GM23338 (cell line): Measurements from ENCODE around the gene CEP170B. TPM values are rescaled to one million over a fixed set of nuclear protein-coding genes. Genes with fewer than 3 reads are reported as not detected.

Experiments used
- ATAC-seq: fragments of 200-7000 bp; cut with Tn5 transposase; 3 replicates; pipeline ENCODE4 v1.9.1; 2020
- DNase-seq: peaks from one replicate; pipeline ENCODE4 v3.0.0-alpha.2; 2015; ENCODE audit warnings: low spot score
- H2AFZ ChIP-seq: fragments of 200-600 bp; sonication (generic); 2 replicates; pipeline ENCODE4 v1.8.0; 2016; ENCODE audit warnings: antibody characterized with exemption, mild to moderate bottlenecking, moderate library complexity
- H3F3A ChIP-seq: fragments of 200-600 bp; sonication (generic); replicated peaks from 2 replicates; pipeline ENCODE4 v1.8.0; 2017; ENCODE audit warnings: antibody characterized with exemption, mixed run types, low read depth
- H3K27ac ChIP-seq: fragments of 200-600 bp; sonication (generic); 2 replicates; pipeline ENCODE4 v1.6.1; 2016; ENCODE audit warnings: low read depth
- H3K27me3 ChIP-seq: fragments of 200-600 bp; sonication (generic); 2 replicates; pipeline ENCODE4 v1.8.0; 2016; ENCODE audit warnings: mild to moderate bottlenecking, mixed run types, moderate library complexity; ENCODE audit not compliant: insufficient read depth
- H3K36me3 ChIP-seq: fragments of 200-600 bp; sonication (generic); 2 replicates; pipeline ENCODE4 v1.8.0; 2016; ENCODE audit warnings: mild to moderate bottlenecking; ENCODE audit not compliant: insufficient read depth
- H3K4me1 ChIP-seq: fragments of 200-600 bp; sonication (generic); 2 replicates; pipeline ENCODE4 v1.8.0; 2016; ENCODE audit warnings: mild to moderate bottlenecking, moderate library complexity; ENCODE audit not compliant: insufficient read depth
- H3K4me2 ChIP-seq: fragments of 200-600 bp; sonication (generic); 2 replicates; pipeline ENCODE4 v1.7.1; 2017; ENCODE audit warnings: mixed run types
- H3K4me3 ChIP-seq: fragments of 200-600 bp; sonication (generic); 2 replicates; pipeline ENCODE4 v1.6.1; 2016; ENCODE audit warnings: mixed run types
- H3K79me2 ChIP-seq: fragments of 200-600 bp; sonication (generic); replicated peaks from 2 replicates; pipeline ENCODE4 v1.8.0; 2017; ENCODE audit warnings: mild to moderate bottlenecking; ENCODE audit not compliant: insufficient read depth
- H3K9me2 ChIP-seq: fragments of 200-600 bp; sonication (generic); 2 replicates; pipeline ENCODE4 v1.8.0; 2017; ENCODE audit not compliant: insufficient read depth
- H4K20me1 ChIP-seq: fragments of 200-600 bp; sonication (generic); replicated peaks from 2 replicates; pipeline ENCODE4 v1.8.0; 2017; ENCODE audit warnings: mild to moderate bottlenecking; ENCODE audit not compliant: insufficient read depth
- H3K27ac Mint-ChIP-seq: 2 replicates; pipeline ENCODE4 v1.8.0; 2020; ENCODE audit warnings: inconsistent platforms, mild to moderate bottlenecking, moderate library complexity, mixed read lengths
- H3K27me3 Mint-ChIP-seq: 3 replicates; pipeline ENCODE4 v1.8.0; 2022; ENCODE audit warnings: low read depth, mild to moderate bottlenecking, moderate library complexity, mixed read lengths, inconsistent platforms; ENCODE audit not compliant: insufficient read depth, poor library complexity
- H3K36me3 Mint-ChIP-seq: 3 replicates; pipeline ENCODE4 v1.8.0; 2021; ENCODE audit warnings: low read depth, mild to moderate bottlenecking, inconsistent platforms, moderate library complexity, mixed read lengths
- H3K4me1 Mint-ChIP-seq: 3 replicates; pipeline ENCODE4 v1.8.0; 2020; ENCODE audit warnings: mild to moderate bottlenecking, inconsistent platforms, mixed read lengths
- H3K4me3 Mint-ChIP-seq: 3 replicates; pipeline ENCODE4 v1.8.0; 2021; ENCODE audit warnings: moderate library complexity, mild to moderate bottlenecking, inconsistent platforms, mixed read lengths
- H3K9me3 Mint-ChIP-seq: 3 replicates; pipeline ENCODE4 v1.8.0; 2020; ENCODE audit warnings: moderate library complexity, mild to moderate bottlenecking, inconsistent platforms, mixed read lengths
- CREB1 ChIP-seq: fragments of 250-450 bp; sonication (Bioruptor Pico); IDR thresholded peaks from 2 replicates; pipeline ENCODE4 v1.5.0; 2020; ENCODE audit warnings: low read depth, mild to moderate bottlenecking, moderate library complexity
- EZH2 ChIP-seq: fragments of 200-600 bp; sonication (generic); IDR thresholded peaks from one replicate; pipeline ENCODE4 v1.8.0; 2017; ENCODE audit warnings: antibody characterized with exemption, mild to moderate bottlenecking, low read depth; ENCODE audit not compliant: unreplicated experiment
- EZH2phosphoT487 ChIP-seq: fragments of 200-600 bp; sonication (generic); IDR thresholded peaks from one replicate; pipeline ENCODE4 v1.8.1; 2018; ENCODE audit warnings: antibody characterized with exemption; ENCODE audit not compliant: unreplicated experiment
- JUNB ChIP-seq: IDR thresholded peaks from one replicate; pipeline ENCODE4 v1.6.1; 2016; ENCODE audit warnings: antibody characterized with exemption; ENCODE audit not compliant: unreplicated experiment
- NANOG ChIP-seq: IDR thresholded peaks from 2 replicates; pipeline ENCODE4 v1.6.1; 2016; ENCODE audit warnings: antibody characterized with exemption, borderline replicate concordance
- POLR2AphosphoS5 ChIP-seq: IDR thresholded peaks from 2 replicates; pipeline ENCODE4 v1.6.1; 2016; ENCODE audit warnings: antibody characterized with exemption, low read depth
- STAT1 ChIP-seq: IDR thresholded peaks from one replicate; pipeline ENCODE4 v1.6.1; 2016; ENCODE audit warnings: antibody characterized with exemption; ENCODE audit not compliant: unreplicated experiment
- ZNF114 ChIP-seq: fragments of 250-450 bp; sonication (Bioruptor Pico); IDR thresholded peaks from 2 replicates; pipeline ENCODE4 v1.5.0; 2020; ENCODE audit warnings: mild to moderate bottlenecking, moderate library complexity
- ZNF331 ChIP-seq: fragments of 250-450 bp; sonication (Bioruptor Pico); IDR thresholded peaks from 2 replicates; pipeline ENCODE4 v1.5.0; 2020; ENCODE audit warnings: low read depth, mild to moderate bottlenecking, moderate library complexity
- polyA plus RNA-seq: library from polyadenylated mRNA; unstranded; fragments of >200 nt; fragmentation: Nextera tagmentation; extraction: Ambion mirVana; gene quantifications from 2 replicates; pipeline ENCODE4 v1.2.1, GENCODE V29; 2016
- total RNA-seq: library from RNA; depleted of rRNA; stranded (reverse); fragments of >200 nt; shearing (Covaris generic); gene quantifications from 2 replicates; pipeline ENCODE4 v1.2.3, GENCODE V29; 2014
- TF ChIP-seq, protein P1 (sequence below): fragments of 250-450 bp; sonication (Bioruptor Pico); IDR thresholded peaks from 2 replicates; pipeline ENCODE4 v1.5.0; 2020; ENCODE audit warnings: mild to moderate bottlenecking, moderate library complexity
- TF ChIP-seq, protein P2 (sequence below), 2 experiments: fragments of 200-600 bp in 1 of 2; sonication (generic) in 1 of 2; conservative IDR thresholded peaks; 2 replicates each; pipeline versions ENCODE4 v1.5.1 to v1.6.1; 2016 to 2017; ENCODE audit warnings: antibody characterized with exemption in 2 of 2, low read depth in 2 of 2, mild to moderate bottlenecking in 2 of 2, moderate library complexity in 1 of 2
- TF ChIP-seq, protein P3 (sequence below): IDR thresholded peaks from 2 replicates; pipeline ENCODE4 v1.6.1; 2016; ENCODE audit warnings: antibody characterized with exemption
- TF ChIP-seq, protein P4 (sequence below): IDR thresholded peaks from one replicate; pipeline ENCODE4 v1.6.1; 2018; ENCODE audit warnings: antibody characterized with exemption; ENCODE audit not compliant: unreplicated experiment

The CEP170B gene
- total and polyA plus RNA-seq, 2 experiments from 2014 or later: 4.6 to 37.1 TPM

DNA sequence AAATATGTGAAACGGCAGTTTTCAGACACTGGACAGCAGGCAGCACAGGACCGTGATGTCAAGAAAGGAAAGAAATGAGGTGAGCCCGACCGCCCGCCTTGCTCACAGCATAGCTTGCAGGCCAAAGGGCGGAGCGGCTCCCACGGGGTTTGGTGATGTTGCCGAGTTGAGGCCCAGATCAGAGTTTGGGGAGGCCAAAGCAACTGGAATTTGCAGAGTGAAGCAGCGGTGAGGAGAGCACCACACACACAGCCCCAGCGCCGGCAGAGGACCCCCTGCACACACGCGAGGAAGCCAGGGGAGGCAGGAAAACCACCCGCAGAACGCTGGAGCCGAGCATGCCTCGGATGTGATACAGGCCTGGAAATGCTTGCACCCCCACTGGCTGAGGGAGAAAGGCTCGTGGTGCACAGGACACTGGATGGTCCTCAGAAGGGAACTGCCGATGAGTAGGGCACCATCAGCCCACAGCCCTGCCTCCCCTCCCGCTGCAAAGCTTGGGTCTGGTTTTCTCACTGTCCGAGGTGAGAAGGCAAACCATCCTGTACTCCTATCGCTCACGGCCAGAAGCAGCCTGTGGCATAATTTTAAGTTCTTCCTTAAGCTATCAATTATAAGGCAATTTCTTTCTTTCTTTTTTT, 33.9 kb downstream of the CEP170B start:
- TF ChIP-seq POLR2AphosphoS5 (no peak), EZH2 (no peak), EZH2phosphoT487 (no peak), ZNF114 (CRISPR knock-in tag) (no peak), JUNB (no peak), ZNF331 (CRISPR knock-in tag) (no peak), CREB1 (CRISPR knock-in tag) (no peak), STAT1 (no peak), NANOG (no peak)
- TF ChIP-seq, protein P1, sequence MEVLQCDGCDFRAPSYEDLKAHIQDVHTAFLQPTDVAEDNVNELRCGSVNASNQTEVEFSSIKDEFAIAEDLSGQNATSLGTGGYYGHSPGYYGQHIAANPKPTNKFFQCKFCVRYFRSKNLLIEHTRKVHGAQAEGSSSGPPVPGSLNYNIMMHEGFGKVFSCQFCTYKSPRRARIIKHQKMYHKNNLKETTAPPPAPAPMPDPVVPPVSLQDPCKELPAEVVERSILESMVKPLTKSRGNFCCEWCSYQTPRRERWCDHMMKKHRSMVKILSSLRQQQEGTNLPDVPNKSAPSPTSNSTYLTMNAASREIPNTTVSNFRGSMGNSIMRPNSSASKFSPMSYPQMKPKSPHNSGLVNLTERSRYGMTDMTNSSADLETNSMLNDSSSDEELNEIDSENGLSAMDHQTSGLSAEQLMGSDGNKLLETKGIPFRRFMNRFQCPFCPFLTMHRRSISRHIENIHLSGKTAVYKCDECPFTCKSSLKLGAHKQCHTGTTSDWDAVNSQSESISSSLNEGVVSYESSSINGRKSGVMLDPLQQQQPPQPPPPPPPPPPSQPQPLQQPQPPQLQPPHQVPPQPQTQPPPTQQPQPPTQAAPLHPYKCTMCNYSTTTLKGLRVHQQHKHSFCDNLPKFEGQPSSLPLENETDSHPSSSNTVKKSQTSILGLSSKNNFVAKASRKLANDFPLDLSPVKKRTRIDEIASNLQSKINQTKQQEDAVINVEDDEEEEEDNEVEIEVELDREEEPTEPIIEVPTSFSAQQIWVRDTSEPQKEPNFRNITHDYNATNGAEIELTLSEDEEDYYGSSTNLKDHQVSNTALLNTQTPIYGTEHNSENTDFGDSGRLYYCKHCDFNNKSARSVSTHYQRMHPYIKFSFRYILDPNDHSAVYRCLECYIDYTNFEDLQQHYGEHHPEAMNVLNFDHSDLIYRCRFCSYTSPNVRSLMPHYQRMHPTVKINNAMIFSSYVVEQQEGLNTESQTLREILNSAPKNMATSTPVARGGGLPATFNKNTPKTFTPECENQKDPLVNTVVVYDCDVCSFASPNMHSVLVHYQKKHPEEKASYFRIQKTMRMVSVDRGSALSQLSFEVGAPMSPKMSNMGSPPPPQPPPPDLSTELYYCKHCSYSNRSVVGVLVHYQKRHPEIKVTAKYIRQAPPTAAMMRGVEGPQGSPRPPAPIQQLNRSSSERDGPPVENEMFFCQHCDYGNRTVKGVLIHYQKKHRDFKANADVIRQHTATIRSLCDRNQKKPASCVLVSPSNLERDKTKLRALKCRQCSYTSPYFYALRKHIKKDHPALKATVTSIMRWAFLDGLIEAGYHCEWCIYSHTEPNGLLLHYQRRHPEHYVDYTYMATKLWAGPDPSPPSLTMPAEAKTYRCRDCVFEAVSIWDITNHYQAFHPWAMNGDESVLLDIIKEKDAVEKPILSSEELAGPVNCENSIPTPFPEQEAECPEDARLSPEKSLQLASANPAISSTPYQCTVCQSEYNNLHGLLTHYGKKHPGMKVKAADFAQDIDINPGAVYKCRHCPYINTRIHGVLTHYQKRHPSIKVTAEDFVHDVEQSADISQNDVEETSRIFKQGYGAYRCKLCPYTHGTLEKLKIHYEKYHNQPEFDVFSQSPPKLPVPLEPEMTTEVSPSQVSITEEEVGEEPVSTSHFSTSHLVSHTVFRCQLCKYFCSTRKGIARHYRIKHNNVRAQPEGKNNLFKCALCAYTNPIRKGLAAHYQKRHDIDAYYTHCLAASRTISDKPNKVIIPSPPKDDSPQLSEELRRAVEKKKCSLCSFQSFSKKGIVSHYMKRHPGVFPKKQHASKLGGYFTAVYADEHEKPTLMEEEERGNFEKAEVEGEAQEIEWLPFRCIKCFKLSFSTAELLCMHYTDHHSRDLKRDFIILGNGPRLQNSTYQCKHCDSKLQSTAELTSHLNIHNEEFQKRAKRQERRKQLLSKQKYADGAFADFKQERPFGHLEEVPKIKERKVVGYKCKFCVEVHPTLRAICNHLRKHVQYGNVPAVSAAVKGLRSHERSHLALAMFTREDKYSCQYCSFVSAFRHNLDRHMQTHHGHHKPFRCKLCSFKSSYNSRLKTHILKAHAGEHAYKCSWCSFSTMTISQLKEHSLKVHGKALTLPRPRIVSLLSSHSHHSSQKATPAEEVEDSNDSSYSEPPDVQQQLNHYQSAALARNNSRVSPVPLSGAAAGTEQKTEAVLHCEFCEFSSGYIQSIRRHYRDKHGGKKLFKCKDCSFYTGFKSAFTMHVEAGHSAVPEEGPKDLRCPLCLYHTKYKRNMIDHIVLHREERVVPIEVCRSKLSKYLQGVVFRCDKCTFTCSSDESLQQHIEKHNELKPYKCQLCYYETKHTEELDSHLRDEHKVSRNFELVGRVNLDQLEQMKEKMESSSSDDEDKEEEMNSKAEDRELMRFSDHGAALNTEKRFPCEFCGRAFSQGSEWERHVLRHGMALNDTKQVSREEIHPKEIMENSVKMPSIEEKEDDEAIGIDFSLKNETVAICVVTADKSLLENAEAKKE (CRISPR knock-in tag): no peak
- TF ChIP-seq, protein P2, sequence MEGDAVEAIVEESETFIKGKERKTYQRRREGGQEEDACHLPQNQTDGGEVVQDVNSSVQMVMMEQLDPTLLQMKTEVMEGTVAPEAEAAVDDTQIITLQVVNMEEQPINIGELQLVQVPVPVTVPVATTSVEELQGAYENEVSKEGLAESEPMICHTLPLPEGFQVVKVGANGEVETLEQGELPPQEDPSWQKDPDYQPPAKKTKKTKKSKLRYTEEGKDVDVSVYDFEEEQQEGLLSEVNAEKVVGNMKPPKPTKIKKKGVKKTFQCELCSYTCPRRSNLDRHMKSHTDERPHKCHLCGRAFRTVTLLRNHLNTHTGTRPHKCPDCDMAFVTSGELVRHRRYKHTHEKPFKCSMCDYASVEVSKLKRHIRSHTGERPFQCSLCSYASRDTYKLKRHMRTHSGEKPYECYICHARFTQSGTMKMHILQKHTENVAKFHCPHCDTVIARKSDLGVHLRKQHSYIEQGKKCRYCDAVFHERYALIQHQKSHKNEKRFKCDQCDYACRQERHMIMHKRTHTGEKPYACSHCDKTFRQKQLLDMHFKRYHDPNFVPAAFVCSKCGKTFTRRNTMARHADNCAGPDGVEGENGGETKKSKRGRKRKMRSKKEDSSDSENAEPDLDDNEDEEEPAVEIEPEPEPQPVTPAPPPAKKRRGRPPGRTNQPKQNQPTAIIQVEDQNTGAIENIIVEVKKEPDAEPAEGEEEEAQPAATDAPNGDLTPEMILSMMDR (conservative IDR thresholded peaks at IDR 0.05; ENCODE audit: low read depth in 2 of 2): no peak
- TF ChIP-seq, protein P3, sequence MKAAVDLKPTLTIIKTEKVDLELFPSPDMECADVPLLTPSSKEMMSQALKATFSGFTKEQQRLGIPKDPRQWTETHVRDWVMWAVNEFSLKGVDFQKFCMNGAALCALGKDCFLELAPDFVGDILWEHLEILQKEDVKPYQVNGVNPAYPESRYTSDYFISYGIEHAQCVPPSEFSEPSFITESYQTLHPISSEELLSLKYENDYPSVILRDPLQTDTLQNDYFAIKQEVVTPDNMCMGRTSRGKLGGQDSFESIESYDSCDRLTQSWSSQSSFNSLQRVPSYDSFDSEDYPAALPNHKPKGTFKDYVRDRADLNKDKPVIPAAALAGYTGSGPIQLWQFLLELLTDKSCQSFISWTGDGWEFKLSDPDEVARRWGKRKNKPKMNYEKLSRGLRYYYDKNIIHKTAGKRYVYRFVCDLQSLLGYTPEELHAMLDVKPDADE: no peak
- TF ChIP-seq, protein P4, sequence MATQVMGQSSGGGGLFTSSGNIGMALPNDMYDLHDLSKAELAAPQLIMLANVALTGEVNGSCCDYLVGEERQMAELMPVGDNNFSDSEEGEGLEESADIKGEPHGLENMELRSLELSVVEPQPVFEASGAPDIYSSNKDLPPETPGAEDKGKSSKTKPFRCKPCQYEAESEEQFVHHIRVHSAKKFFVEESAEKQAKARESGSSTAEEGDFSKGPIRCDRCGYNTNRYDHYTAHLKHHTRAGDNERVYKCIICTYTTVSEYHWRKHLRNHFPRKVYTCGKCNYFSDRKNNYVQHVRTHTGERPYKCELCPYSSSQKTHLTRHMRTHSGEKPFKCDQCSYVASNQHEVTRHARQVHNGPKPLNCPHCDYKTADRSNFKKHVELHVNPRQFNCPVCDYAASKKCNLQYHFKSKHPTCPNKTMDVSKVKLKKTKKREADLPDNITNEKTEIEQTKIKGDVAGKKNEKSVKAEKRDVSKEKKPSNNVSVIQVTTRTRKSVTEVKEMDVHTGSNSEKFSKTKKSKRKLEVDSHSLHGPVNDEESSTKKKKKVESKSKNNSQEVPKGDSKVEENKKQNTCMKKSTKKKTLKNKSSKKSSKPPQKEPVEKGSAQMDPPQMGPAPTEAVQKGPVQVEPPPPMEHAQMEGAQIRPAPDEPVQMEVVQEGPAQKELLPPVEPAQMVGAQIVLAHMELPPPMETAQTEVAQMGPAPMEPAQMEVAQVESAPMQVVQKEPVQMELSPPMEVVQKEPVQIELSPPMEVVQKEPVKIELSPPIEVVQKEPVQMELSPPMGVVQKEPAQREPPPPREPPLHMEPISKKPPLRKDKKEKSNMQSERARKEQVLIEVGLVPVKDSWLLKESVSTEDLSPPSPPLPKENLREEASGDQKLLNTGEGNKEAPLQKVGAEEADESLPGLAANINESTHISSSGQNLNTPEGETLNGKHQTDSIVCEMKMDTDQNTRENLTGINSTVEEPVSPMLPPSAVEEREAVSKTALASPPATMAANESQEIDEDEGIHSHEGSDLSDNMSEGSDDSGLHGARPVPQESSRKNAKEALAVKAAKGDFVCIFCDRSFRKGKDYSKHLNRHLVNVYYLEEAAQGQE: no peak
- Mint-ChIP-seq H3K4me3 (no peak overlapping the region; the same call in 2 of the 3 replicates), H3K36me3 (no peaks in the 10 kb centered on the region), H3K4me1 (peaks cover 5% of the 10 kb centered on the region; the same call in 2 of the 3 replicates), H3K27ac (no peak overlapping the region), H3K9me3 (no peaks in the 10 kb centered on the region), H3K27me3 (peaks cover 22% of the 10 kb centered on the region)
- Histone ChIP-seq H3K4me2 (no peak overlapping the region), H3K4me3 (no peak overlapping the region), H3K36me3 (no peaks in the 10 kb centered on the region), H3K79me2 (no peaks in the 10 kb centered on the region), H3K27me3 (no peaks in the 10 kb centered on the region), H4K20me1 (no peaks in the 10 kb centered on the region), H3K27ac (no peak overlapping the region), H3F3A (no peaks in the 10 kb centered on the region), H3K9me2 (no peaks in the 10 kb centered on the region), H2AFZ (no peak overlapping the region), H3K4me1 (no peaks in the 10 kb centered on the region)
- ATAC-seq (no peak), DNase-seq (no peak)
